Keratinocyte (primary cell): ENCODE results near the gene TBK1. TPM values are rescaled to one million over a fixed set of nuclear protein-coding genes. Genes with fewer than 3 reads are reported as not detected.

Experiments
- DNase-seq: peaks from one replicate; pipeline ENCODE4 v3.0.0-alpha.2; 2011; ENCODE audit warnings: low read depth, missing footprints, low spot score
- FAIRE-seq: peaks from 2 replicates; lab custom pipeline; 2011; peaks lifted over from hg19 to GRCh38; lab: Jason Lieb, UNC
- H2AFZ ChIP-seq: 2 replicates; pipeline ENCODE4 v1.6.0; 2012; ENCODE audit warnings: low read length, control low read depth, inconsistent platforms; ENCODE audit not compliant: control insufficient read depth
- H3K27ac ChIP-seq: 2 replicates; pipeline ENCODE4 v1.5.1; 2011; ENCODE audit warnings: low read length; ENCODE audit not compliant: control insufficient read depth, insufficient read depth
- H3K27me3 ChIP-seq: 3 replicates; pipeline ENCODE4 v1.6.0; 2011; ENCODE audit warnings: low read length; ENCODE audit not compliant: control insufficient read depth, insufficient read depth; ENCODE audit errors: extremely low read depth
- H3K36me3 ChIP-seq, 2 experiments: 2 replicates in 1 of 2; 3 replicates in 1 of 2; pipeline ENCODE4 v1.5.1; 2011; ENCODE audit warnings: low read length in 2 of 2, mild to moderate bottlenecking in 1 of 2; ENCODE audit not compliant: control insufficient read depth in 2 of 2, insufficient read depth in 2 of 2; ENCODE audit errors: extremely low read depth in 1 of 2
- H3K4me1 ChIP-seq: 3 replicates; pipeline ENCODE4 v1.5.1; 2011; ENCODE audit warnings: low read length; ENCODE audit not compliant: control insufficient read depth, insufficient read depth; ENCODE audit errors: extremely low read depth
- H3K4me2 ChIP-seq: 3 replicates; pipeline ENCODE4 v1.6.0; 2011; ENCODE audit warnings: low read depth, low read length; ENCODE audit not compliant: control insufficient read depth, insufficient read depth; ENCODE audit errors: extremely low read depth
- H3K4me3 ChIP-seq, 3 experiments: fragments of 200-600 bp in 1 of 3; sonication (generic) in 1 of 3; 2 replicates in 2 of 3; 3 replicates in 1 of 3; pipeline ENCODE4 v1.5.1; 2011 to 2016; ENCODE audit warnings: low read length in 3 of 3, mild to moderate bottlenecking in 3 of 3, control low read depth in 2 of 3, inconsistent platforms in 1 of 3, low read depth in 1 of 3, mixed read lengths in 1 of 3, mixed run types in 1 of 3, moderate library complexity in 1 of 3; ENCODE audit not compliant: control insufficient read depth in 2 of 3, insufficient read depth in 2 of 3; ENCODE audit errors: extremely low read depth in 1 of 3
- H3K79me2 ChIP-seq: 2 replicates; pipeline ENCODE4 v1.6.0; 2012; ENCODE audit warnings: low read length; ENCODE audit not compliant: control insufficient read depth, insufficient read depth
- H3K9ac ChIP-seq: 3 replicates; pipeline ENCODE4 v1.6.0; 2011; ENCODE audit warnings: low read length; ENCODE audit not compliant: control insufficient read depth, insufficient read depth; ENCODE audit errors: extremely low read depth
- H3K9me1 ChIP-seq: 3 replicates; pipeline ENCODE4 v1.6.0; 2011; ENCODE audit warnings: low read length; ENCODE audit not compliant: control insufficient read depth, insufficient read depth; ENCODE audit errors: extremely low read depth
- H3K9me3 ChIP-seq: 2 replicates; pipeline ENCODE4 v1.5.1; 2012; ENCODE audit warnings: low read depth, low read length; ENCODE audit not compliant: control insufficient read depth
- H4K20me1 ChIP-seq: 3 replicates; pipeline ENCODE4 v1.6.0; 2011; ENCODE audit warnings: low read length; ENCODE audit not compliant: control insufficient read depth, insufficient read depth; ENCODE audit errors: extremely low read depth
- CTCF ChIP-seq, 3 experiments: IDR thresholded peaks in 1 of 3; conservative IDR thresholded peaks in 1 of 3; optimal IDR thresholded peaks in 1 of 3; 2 replicates in 2 of 3; 3 replicates in 1 of 3; pipeline versions ENCODE3 to v1.5.1; 2011; ENCODE audit warnings: low read length in 3 of 3, mild to moderate bottlenecking in 3 of 3, moderate library complexity in 2 of 3, control low read depth in 1 of 3, inconsistent platforms in 1 of 3; ENCODE audit not compliant: insufficient read depth in 2 of 3; ENCODE audit errors: extremely low read depth in 1 of 3
- EZH2 ChIP-seq: IDR thresholded peaks from one replicate; pipeline ENCODE4 v1.6.1; 2012; ENCODE audit warnings: inconsistent platforms, mild to moderate bottlenecking, low read length, moderate library complexity
- dilution Hi-C: fragments of 300-500 bp; cut with MboI; formaldehyde crosslinking; loops from one replicate; pipeline ENCODE4 v1.7.0; 2020; ENCODE audit warnings: low sequenced_read_pairs; ENCODE audit not compliant: extremely low pct_ligation_motif_present
- polyA plus RNA-seq, 5 experiments: library from polyadenylated mRNA; depleted of rRNA in 3 of 5; stranded (reverse) in 3 of 5; stranded (forward) in 1 of 5; unstranded in 1 of 5; fragments of >200 nt; gene quantifications; 1 replicate in 1 of 5; 2 replicates in 3 of 5; 3 replicates in 1 of 5; pipeline versions ENCODE4 v1.2.1 to v1.2.3, GENCODE V29; 2011 to 2012; ENCODE audit warnings: missing spikeins in 2 of 5, low read depth in 1 of 5, low replicate concordance in 1 of 5

TBK1 gene
- polyA plus RNA-seq, 1 donor (not counting 4 experiments of a cell fraction or from before 2014, with no cell fraction given): 19.1 TPM

GRCh38 chr12:64433915-64434314 lies 18.0 kb upstream of the TBK1 start:
- Histone ChIP-seq H3K27ac (no peak overlapping the region), H3K79me2 (no peaks in the 10 kb centered on the region), H4K20me1 (no peaks in the 10 kb centered on the region), H3K9me3 (no peaks in the 10 kb centered on the region), H3K36me3 (peaks cover 31 to 44% of the 10 kb centered on the region in 2 experiments), H3K4me3 (no peak overlapping the region), H3K9ac (no peak overlapping the region), H3K4me2 (no peak overlapping the region), H3K27me3 (no peaks in the 10 kb centered on the region), H3K4me1 (no peaks in the 10 kb centered on the region), H2AFZ (no peak overlapping the region), H3K9me1 (no peaks in the 10 kb centered on the region)
- dilution Hi-C loops: no loop called here
- DNase-seq (no peak), FAIRE-seq (no peak)
- TF ChIP-seq EZH2: no peak
- no peak for TF ChIP-seq CTCF (optimal IDR thresholded peaks at IDR 0.05 in 1 of 3, IDR thresholded peaks at IDR 0.05 in 1 of 3, conservative IDR thresholded peaks at IDR 0.05 in 1 of 3; ENCODE audit: extremely low read depth in 1 of 3, insufficient read depth in 2 of 3, low read length in 3 of 3)

GRCh38 chr12:64440100-64440499 lies 11.8 kb upstream of the TBK1 start:
- Histone ChIP-seq H3K27me3 (no peaks in the 10 kb centered on the region), H3K9me3 (no peaks in the 10 kb centered on the region), H3K4me1 (no peaks in the 10 kb centered on the region), H3K36me3 (peaks cover 17 to 21% of the 10 kb centered on the region in 2 experiments), H3K9ac (no peak overlapping the region), H3K4me3 (no peak overlapping the region), H3K79me2 (no peaks in the 10 kb centered on the region), H3K9me1 (no peaks in the 10 kb centered on the region), H4K20me1 (no peaks in the 10 kb centered on the region), H2AFZ (no peak overlapping the region), H3K27ac (no peak overlapping the region), H3K4me2 (no peak overlapping the region)
- no peak for TF ChIP-seq EZH2
- TF ChIP-seq CTCF (optimal IDR thresholded peaks at IDR 0.05 in 1 of 3, IDR thresholded peaks at IDR 0.05 in 1 of 3, conservative IDR thresholded peaks at IDR 0.05 in 1 of 3; ENCODE audit: extremely low read depth in 1 of 3, insufficient read depth in 2 of 3, low read length in 3 of 3): no peak
- DNase-seq: no peak
- no peak for FAIRE-seq
- dilution Hi-C loops: no loop called here
